Skeletal muscle cell (primary cell): ENCODE results near the gene CCNDBP1.
"Not testable (repeated sequence)": the region's sequence is repeated elsewhere in the genome, so short reads cannot be mapped to it uniquely, and the experiment has no call there.

Experiments used
- DNase-seq: peaks from one replicate; pipeline ENCODE4 v3.0.0-alpha.2; 2010; ENCODE audit warnings: low read depth
- H3K4me3 ChIP-seq: 2 replicates; pipeline ENCODE4 v1.5.1; 2011; ENCODE audit warnings: low read depth, mild to moderate bottlenecking, control low read depth, low read length, moderate library complexity

CCNDBP1 gene

GRCh38 chr15:43212951-43213350, 27.7 kb downstream of the CCNDBP1 start:
- DNase-seq, result no peak
- no peak overlapping the region for H3K4me3 ChIP-seq

DNA sequence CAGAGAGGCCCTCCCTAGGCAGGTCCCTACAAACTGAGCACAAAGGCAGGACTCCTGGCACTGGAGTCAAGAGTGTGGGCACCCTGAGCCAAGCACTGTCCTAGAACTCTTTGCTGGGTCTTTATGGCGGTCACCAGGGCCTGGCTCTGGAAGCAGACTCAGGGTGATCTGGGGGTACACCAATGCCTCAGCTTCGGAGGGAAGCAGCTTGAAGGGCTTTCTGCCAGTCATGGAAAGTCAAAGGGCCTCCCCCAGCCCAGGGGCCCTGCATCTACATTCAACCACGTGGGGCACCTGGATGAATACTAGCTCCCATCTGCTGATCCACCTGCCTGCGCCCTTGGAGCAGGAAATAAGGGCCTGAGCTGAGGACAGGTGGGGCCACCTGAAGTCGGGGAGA, 28.3 kb downstream of the CCNDBP1 start:
- no peak for DNase-seq
- no peak overlapping the region for H3K4me3 ChIP-seq

- no peak overlapping the region for H3K4me3 ChIP-seq
- no peak for DNase-seq
Measured at GRCh38 chr15:43214169-43214568, 29.0 kb downstream of the CCNDBP1 start.

DNA sequence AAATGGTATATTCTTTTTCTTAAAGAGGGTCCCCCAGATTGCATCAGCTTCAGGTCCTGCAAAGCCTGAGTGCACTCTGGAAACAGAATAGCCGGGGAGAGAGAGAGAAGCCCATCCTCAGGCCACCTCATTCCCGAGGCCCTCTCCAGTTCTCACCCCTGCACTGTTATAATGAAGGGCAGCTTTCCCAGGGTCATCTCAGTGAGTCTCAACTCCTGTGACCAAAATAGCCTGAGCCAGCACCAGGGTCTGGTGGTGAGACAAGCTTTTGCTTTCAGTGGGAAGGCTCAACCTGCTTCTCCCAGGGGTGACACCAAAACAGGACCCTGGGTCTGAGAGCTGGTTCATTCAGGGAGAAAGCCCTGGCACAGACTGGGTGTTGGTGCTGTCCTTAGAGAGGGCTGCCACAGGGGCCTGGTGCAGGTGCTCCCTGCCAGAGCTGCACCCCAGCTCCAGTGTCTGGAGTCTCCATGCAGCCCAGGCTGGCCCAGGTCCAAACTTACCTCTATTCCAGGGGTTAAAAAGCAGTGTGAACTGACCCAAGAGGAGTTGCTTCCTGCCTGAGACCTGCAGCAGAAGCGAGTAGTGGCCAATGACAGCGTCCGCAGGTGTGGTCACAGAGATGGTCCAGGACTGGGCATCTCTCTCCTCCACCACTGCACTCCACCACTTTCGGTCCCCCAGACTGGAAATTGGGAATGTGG, 29.5 kb downstream of the CCNDBP1 start:
- DNase-seq, result no peak

GRCh38 chr15:43215961-43216360, 30.8 kb downstream of the CCNDBP1 start:
- H3K4me3 ChIP-seq, result no peak overlapping the region
- no peak for DNase-seq

More for the DNA sequence above, 29.5 kb downstream of the CCNDBP1 start:
- H3K4me3 ChIP-seq, result no peak overlapping the region

DNA sequence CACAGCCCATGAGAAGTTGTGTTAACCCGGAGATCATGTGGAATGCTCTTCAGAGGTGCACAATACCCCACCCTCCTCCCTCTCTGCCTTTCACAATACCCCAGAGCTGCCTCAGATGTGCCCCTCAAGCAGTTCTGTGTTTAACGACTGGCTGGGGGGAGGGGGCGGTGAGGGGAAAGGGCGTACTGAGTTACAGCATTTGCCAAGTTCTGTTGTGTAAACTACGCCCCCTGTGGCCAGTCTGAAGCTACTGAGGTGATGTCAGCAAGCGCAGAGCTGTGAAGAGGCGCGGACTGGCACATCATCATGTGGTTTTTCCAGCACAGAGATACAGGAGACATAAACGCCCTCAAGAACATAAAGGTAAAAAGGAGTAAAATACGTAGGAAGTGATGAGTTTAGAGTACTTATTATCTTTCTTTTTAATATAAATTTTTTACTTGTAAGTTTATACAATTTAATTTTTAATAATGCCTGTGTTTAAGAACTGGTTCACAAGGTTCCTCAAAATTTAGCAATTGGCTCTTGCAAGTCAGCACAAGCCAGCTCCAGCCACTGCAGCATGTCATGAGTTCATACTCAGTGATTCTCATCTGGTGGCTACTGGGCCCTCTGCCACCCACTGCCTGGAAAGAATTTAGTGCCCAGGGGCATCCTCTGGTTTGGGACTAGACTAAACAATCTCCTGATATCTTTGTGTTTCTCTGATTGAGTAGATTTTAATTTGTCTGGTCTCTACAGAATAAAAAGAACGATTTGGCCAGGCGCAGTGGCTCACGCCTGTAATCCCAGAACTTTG, 33.9 kb downstream of the CCNDBP1 start:
- no peak for DNase-seq
- no peak overlapping the region for H3K4me3 ChIP-seq

DNA sequence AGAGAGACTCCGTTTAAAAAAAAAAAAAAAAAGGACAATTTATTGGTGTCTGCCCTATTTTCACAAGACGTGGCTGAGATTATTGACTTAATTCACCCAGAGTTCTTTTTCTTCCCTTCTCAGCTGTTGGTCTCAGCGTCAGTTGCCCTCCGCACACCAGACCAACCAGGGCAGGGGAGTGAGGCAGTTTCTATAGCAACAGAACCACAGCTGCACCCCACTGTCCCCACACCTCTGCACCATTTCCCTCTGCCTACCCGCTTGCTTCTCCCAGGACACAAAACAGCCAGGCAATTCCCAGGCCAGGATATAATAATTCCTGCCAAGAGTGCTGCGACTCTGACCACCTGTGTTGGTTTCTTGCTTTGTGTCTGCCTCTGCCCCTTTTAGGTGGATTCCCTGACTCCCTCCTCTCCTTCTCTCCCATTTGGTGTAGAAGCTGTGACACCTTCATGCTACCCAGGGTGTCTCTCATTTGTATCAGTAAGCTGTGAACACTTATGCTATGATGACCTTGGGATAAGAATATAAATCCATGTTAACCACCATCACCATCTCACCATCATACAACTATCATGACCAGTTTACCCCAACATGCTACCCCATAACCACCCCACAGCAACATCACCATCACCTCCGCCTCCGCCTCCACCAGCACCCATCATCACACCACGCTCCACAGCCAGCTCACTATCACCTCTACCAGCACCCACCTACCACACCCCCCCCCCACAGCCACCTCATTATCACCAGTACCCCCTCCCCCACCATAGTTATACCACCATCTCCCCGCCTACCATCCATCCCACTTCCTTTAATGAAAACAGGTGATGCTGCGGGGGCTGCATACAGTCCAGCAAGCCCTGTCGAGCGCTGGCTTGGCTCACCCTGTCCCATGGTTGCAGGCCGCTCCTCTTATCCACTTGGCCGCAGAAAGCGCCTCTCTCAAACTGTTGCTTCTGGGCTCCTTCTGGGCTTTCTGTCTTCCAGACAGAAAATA, 35.0 kb downstream of the CCNDBP1 start:
- H3K4me3 ChIP-seq, result no peak overlapping the region
- no peak for DNase-seq

DNA sequence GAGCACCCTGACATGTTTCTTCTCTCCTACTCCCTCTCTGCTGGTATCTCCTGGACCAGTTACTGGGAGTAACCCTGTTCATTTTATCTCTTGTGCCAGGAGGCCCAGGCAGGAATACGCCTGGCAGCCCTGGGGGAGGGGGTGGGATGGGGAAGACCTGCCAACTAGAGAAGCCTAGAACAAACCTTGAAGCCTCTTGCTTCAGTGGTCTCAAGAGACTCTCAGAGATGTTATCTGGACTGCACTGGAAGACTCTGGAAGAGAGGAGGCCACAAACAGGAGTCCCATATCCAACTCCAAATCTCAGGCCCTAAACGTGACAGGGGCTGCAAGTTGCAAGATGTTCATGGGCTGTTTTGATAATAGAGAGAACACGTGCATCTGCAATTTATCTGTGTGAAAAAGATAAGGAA, 35.8 kb downstream of the CCNDBP1 start, which contains the start of gene EPB42:
Gene EPB42, minus strand, starts transcription at position 28 of the 413 bp plus-strand sequence. CDS start 193 bp downstream, outside the sequence.
- no peak within 1 kb of the TSS for H3K4me3 ChIP-seq
- DNase-seq, result no peak

- H3K4me3 ChIP-seq, result no peak overlapping the region
- DNase-seq, result no peak
Measured at GRCh38 chr15:43221422-43221821, 36.2 kb downstream of the CCNDBP1 start.

GRCh38 chr15:43225201-43225949, 40.2 kb downstream of the CCNDBP1 start:
- H3K4me3 ChIP-seq, result no peak overlapping the region
- DNase-seq, result no peak

DNA sequence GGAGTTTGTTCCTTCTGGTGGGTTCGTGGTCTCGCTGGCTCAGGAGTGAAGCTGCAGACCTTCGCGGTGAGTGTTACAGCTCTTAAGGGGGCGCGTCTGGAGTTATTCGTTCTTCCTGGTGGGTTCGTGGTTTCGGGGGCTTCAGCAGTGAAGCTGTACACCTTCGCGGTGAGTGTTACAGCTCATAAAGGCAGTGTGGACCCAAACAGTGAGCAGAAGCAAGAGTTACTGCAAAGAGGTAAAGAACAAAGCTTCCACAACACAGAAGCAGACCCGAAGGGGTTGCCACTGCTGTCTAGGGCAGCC, 40.7 kb downstream of the CCNDBP1 start:
- DNase-seq, H3K4me3 ChIP-seq: not testable (repeated sequence)

DNA sequence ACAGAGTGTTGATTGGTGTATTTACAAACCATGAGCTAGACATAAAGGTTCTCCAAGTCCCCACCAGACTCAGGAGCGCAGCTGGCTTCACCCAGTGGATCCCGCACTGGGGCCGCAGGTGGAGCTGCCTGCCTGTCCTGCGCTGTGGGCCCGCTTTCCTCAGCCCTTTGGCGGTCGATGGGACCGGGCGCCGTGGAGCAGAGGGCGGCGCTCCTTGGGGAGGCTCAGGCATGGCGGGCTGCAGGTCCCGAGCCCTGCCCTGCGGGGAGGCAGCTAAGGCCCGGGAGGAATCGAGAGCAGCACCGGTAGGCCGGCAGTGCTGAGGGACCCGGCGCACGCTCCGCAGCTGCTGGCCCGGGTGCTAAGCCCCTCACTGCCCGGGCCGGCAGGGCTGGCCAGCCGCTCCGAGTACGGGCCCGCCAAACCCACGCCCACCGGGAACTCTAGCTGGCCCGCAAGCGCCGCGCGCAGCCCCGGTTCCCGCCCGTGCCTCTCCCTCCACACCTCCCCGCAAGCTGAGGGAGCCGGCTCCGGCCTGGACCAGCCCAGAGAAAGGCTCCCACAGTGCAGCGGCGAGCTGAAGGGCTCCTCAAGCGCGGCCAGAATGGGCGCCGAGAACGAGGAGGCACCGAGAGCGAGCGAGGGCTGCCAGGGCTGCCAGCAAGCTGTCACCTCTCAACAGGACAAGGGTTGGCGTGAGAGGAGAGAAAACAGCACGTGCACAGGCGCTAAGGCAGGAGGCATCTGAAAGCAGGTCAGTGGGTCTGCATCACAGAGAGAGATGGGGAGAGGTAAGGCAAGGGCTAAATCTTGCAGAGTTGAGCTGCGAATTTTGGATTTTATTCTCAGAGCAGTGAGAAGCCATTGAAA, 41.5 kb downstream of the CCNDBP1 start:
- H3K4me3 ChIP-seq, result no peak overlapping the region
- no peak for DNase-seq

DNA sequence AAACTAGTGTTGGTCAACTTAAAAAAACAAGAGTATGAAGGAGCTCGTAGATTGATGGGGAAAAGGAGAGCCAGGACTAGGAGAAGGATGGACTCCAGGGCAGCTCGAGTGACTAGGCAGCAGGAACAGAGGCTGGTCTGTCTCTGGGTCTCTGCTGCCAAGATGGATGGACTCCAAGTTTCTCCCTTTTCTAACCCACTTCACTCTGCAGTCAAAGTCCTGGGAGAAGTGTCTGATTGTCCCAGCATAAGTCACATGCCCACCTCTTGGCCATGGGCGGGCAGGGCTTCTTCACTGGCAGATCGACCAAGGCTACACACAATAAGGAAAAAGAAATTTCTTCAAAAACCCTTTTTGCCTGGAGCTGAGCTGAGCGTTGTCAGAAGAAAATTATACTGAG, 44.8 kb downstream of the CCNDBP1 start:
- H3K4me3 ChIP-seq, result no peak overlapping the region
- no peak for DNase-seq

- no peak for DNase-seq
- no peak overlapping the region for H3K4me3 ChIP-seq
Measured at GRCh38 chr15:43230640-43231115, 45.5 kb downstream of the CCNDBP1 start.

- DNase-seq, result no peak
- H3K4me3 ChIP-seq, result no peak overlapping the region
Measured at GRCh38 chr15:43232289-43232874, 47.2 kb downstream of the CCNDBP1 start.

GRCh38 chr15:43235536-43235935, 50.3 kb downstream of the CCNDBP1 start:
- no peak overlapping the region for H3K4me3 ChIP-seq
- DNase-seq, result no peak

- no peak overlapping the region for H3K4me3 ChIP-seq
Measured at GRCh38 chr15:43237842-43238470, 52.8 kb downstream of the CCNDBP1 start.

More at GRCh38 chr15:43237842-43238470, 52.8 kb downstream of the CCNDBP1 start:
- no peak for DNase-seq
